Ovary (tissue), 9 donors: ENCODE measurements around the gene NTRK3. TPM values are rescaled to one million over a fixed set of nuclear protein-coding genes. Genes with fewer than 3 reads are reported as not detected.

ENCODE experiments used
- DNase-seq, 5 donors: peaks; one replicate each; pipeline ENCODE4 v3.0.0-alpha.2; 2019 to 2020
- H3K27ac ChIP-seq, 2 donors: fragments of 200-600 bp; one replicate each; pipeline versions ENCODE4 v1.5.1 to v1.8.0; 2019 to 2022
- H3K27me3 ChIP-seq: fragments of 200-600 bp; one replicate; pipeline ENCODE4 v1.8.0; 2022
- H3K36me3 ChIP-seq: fragments of 200-600 bp; sonication (generic); one replicate; pipeline ENCODE4 v1.5.1; 2019
- H3K4me1 ChIP-seq: one replicate; pipeline ENCODE4 v1.8.1; 2013; ENCODE audit warnings: mild to moderate bottlenecking, moderate library complexity; ENCODE audit not compliant: insufficient read depth
- H3K4me3 ChIP-seq: fragments of 200-600 bp; sonication (generic); one replicate; pipeline ENCODE4 v1.5.1; 2017
- H3K9me3 ChIP-seq, 2 donors: fragments of 200-600 bp in 1 of 2; sonication (generic) in 1 of 2; one replicate each; pipeline versions ENCODE4 v1.5.1 to v1.8.1; 2013 to 2019; ENCODE audit warnings: mild to moderate bottlenecking in 1 of 2, moderate library complexity in 1 of 2
- EP300 ChIP-seq: sonication (generic); formaldehyde crosslinking; IDR thresholded peaks from one replicate; pipeline ENCODE4 v1.6.1; 2017; ENCODE audit warnings: antibody characterized with exemption
- POLR2A ChIP-seq: fragments of 450-650 bp; IDR thresholded peaks from one replicate; pipeline ENCODE4 v1.6.1; 2017; ENCODE audit warnings: antibody characterized with exemption, mild to moderate bottlenecking, moderate library complexity
- WGBS, 3 donors: extraction: QIAGEN DNeasy Blood & Tissue Kit in 1 of 3; methylation state at CpG; one replicate each; pipeline versions ENCODE4 v1.1.5 to v1.1.7; 2013 to 2017; 5-methylcytosine and 5-hydroxymethylcytosine counted together
- intact Hi-C, 4 donors: fragments of 100-400 bp; cut with DNase I; formaldehyde crosslinking; loops; one replicate each; pipeline versions ENCODE4 v1.11.0 to v1.15.1; 2022 to 2023
- polyA plus RNA-seq, 2 donors: library from polyadenylated mRNA; stranded (reverse); fragments of 200-250 nt in 1 of 2; fragments of 350-450 nt in 1 of 2; fragmentation: Illumina TruSeq in 1 of 2; extraction: RNeasy Lipid Tissue Mini Kit (QIAGEN cat#74804) in 1 of 2; gene quantifications; one replicate each; pipeline ENCODE4 v1.2.3, GENCODE V29; 2013 to 2014
- total RNA-seq, 7 donors: library from RNA; depleted of rRNA in 2 of 7; stranded (reverse); fragments of >200 nt in 2 of 7; fragmentation: NEBNext Ultra II Directional in 3 of 7; extraction: Animal tissue kit (Norgen Biotek cat#: 25700) in 3 of 7; gene quantifications; one replicate each; pipeline versions ENCODE4 v1.1.0 to v1.2.4, GENCODE V29; 2016 to 2023
- TF ChIP-seq, protein P1 (sequence below), 3 donors: fragments of 450-650 bp in 2 of 3; fragments of 200-600 bp in 1 of 3; IDR thresholded peaks; one replicate each; pipeline versions ENCODE4 v1.5.1 to v1.8.0; 2016 to 2022; ENCODE audit warnings: antibody characterized with exemption in 3 of 3, mild to moderate bottlenecking in 1 of 3
- donor health status: DM: no; HTN: no; CAD: no; lungs with moderate emphysema.
- donor health status: DM: no; HTN: no; CAD: no.
- donor health status: Bipolar disorder and iron deficiency.
- donor health status: DM: yes; HTN: yes; CAD: no.
- donor health status: DM: no; HTN: no; CAD: no.
- donor health status: DM: yes; HTN: yes; CAD: no.

Gene NTRK3
- total and polyA plus RNA-seq, 9 donors, result 0.77 to 14.6 (median 2.7) TPM

DNA sequence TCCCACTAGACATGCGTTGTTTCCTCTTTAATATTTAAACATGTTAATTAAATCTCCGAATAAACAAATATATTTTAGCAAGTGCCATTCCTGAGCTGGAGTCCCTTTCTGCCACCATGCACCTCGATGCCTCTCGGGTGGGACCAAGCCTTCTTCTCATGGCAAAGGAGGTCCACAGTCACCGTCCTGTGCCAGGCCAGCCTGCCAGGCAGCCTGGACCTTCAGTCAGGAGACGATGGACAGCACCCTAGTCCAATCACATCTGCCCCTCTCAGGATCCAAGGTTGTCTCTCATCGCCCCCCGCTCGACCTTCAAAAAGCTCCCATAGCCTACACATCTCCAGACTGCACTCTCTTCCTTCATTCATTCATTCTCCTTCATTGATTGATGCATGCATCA, 22.6 kb downstream of the NTRK3 start:
- no peaks in the 10 kb centered on the region for H3K4me1 ChIP-seq
- no peak for DNase-seq
- 82 to 87% (median 85%) methylated on average over 9 of the region's 9 CpGs for WGBS, 3 donors

DNA sequence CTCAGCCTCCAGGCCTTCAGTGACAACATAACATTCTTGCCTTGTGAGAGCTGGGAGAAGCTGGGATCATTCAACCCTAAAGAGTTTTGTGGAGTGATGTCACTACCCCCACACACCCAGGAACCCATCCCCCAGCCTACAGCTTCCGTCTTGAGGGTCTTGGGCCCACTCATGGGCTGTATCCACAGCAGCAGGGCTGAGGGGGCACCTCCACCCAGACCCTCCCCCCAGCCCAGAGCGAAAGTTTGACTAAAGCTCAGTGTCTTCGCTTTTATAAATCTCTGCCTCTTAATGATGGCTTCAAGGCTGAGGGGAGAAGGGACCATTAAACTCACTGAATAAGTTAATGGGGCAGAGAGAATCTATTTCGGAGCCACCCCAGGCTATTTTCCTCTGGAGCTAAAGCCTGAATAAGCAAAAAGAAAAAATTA, 23.8 kb downstream of the NTRK3 start:
- WGBS, 3 donors, result 64 to 71% (median 66%) methylated on average over 4 of the region's 4 CpGs
- Histone ChIP-seq H3K27me3 (no peaks in the 10 kb centered on the region), H3K4me3 (no peak overlapping the region), H3K4me1 (no peaks in the 10 kb centered on the region), H3K27ac (no peak overlapping the region), H3K36me3 (no peaks in the 10 kb centered on the region), H3K9me3 (no peaks in the 10 kb centered on the region)
- no peak for DNase-seq
- no peak for TF ChIP-seq POLR2A
- no peak for TF ChIP-seq EP300
- TF ChIP-seq, protein P1, sequence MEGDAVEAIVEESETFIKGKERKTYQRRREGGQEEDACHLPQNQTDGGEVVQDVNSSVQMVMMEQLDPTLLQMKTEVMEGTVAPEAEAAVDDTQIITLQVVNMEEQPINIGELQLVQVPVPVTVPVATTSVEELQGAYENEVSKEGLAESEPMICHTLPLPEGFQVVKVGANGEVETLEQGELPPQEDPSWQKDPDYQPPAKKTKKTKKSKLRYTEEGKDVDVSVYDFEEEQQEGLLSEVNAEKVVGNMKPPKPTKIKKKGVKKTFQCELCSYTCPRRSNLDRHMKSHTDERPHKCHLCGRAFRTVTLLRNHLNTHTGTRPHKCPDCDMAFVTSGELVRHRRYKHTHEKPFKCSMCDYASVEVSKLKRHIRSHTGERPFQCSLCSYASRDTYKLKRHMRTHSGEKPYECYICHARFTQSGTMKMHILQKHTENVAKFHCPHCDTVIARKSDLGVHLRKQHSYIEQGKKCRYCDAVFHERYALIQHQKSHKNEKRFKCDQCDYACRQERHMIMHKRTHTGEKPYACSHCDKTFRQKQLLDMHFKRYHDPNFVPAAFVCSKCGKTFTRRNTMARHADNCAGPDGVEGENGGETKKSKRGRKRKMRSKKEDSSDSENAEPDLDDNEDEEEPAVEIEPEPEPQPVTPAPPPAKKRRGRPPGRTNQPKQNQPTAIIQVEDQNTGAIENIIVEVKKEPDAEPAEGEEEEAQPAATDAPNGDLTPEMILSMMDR (IDR thresholded peaks at IDR 0.05), result no peak
- intact Hi-C loops, result no loop called here

More for the DNA sequence above, 22.6 kb downstream of the NTRK3 start:
- Histone ChIP-seq H3K27ac (no peak overlapping the region), H3K27me3 (no peaks in the 10 kb centered on the region), H3K4me3 (no peak overlapping the region), H3K9me3 (no peaks in the 10 kb centered on the region), H3K36me3 (no peaks in the 10 kb centered on the region)
- intact Hi-C loops, result no loop called here
- TF ChIP-seq, protein P1 (IDR thresholded peaks at IDR 0.05), result no peak
- TF ChIP-seq EP300 (no peak), POLR2A (no peak)

GRCh38 chr15:88231909-88232644, 24.5 kb downstream of the NTRK3 start:
- H3K27me3 ChIP-seq, result no peaks in the 10 kb centered on the region
- DNase-seq, result no peak
- intact Hi-C loops, result no loop called here
- no peak for TF ChIP-seq POLR2A
- TF ChIP-seq, protein P1 (IDR thresholded peaks at IDR 0.05), result no peak
- H3K27ac ChIP-seq, result no peak overlapping the region
- no peaks in the 10 kb centered on the region for H3K4me1 ChIP-seq
- WGBS, 3 donors, result 84 to 92% (median 91%) methylated on average over 6 of the region's 6 CpGs
- H3K4me3 ChIP-seq, result no peak overlapping the region
- H3K9me3 ChIP-seq, result no peaks in the 10 kb centered on the region
- H3K36me3 ChIP-seq, result no peaks in the 10 kb centered on the region

DNA sequence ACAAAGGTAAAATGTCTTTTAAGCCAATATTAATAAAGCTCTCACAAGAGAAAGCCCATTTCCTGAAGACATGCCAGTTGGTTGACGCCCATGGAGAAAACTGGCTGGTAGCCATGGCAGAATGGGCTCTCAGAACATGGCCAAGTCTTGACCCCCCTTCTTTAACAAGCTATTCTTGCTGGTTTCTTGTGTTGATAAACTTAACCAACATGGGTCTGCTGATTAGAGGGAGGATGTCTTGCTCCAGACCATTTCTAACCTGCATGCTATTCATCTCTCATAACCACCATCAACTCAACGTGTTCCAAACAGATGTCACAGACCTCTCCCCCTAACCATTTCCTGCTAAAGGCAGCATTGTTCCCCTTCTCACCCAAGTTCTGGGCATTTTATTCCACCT, 25.7 kb downstream of the NTRK3 start:
- no peak for DNase-seq
- WGBS, 3 donors, result 37 to 44% (median 43%) methylated on average over 2 of the region's 2 CpGs

More for the DNA sequence above, 25.7 kb downstream of the NTRK3 start:
- no peaks in the 10 kb centered on the region for H3K36me3 ChIP-seq
- no peaks in the 10 kb centered on the region for H3K9me3 ChIP-seq
- H3K27me3 ChIP-seq, result no peaks in the 10 kb centered on the region
- H3K4me1 ChIP-seq, result no peaks in the 10 kb centered on the region
- intact Hi-C loops, result no loop called here
- H3K27ac ChIP-seq, result no peak overlapping the region
- no peak overlapping the region for H3K4me3 ChIP-seq
- no peak for TF ChIP-seq POLR2A
- TF ChIP-seq, protein P1 (IDR thresholded peaks at IDR 0.05), result no peak
- no peak for TF ChIP-seq EP300
